Measurements from ENCODE around the gene AMIGO3.

The AMIGO3 gene

GRCh38 chr3:49671291-49672288 is 47.9 kb downstream of the AMIGO3 start:
- H3K27ac ChIP-seq (ENCODE audit: low read length): no peak overlapping the region
- no peaks in the 10 kb centered on the region for H3K27me3 ChIP-seq (ENCODE audit: low read depth, low read length)

GRCh38 chr3:49670940-49671290 is 48.6 kb downstream of the AMIGO3 start:
- H3K36me3 ChIP-seq (ENCODE audit: control insufficient read depth in 1 of 2, insufficient read depth in 2 of 2, low read length in 2 of 2): peaks cover 3 to 4% of the 10 kb centered on the region in 2 donors
- no peaks in the 10 kb centered on the region for H3K9me3 ChIP-seq (ENCODE audit: control insufficient read depth in 1 of 2, low read length in 2 of 2)
- H3K4me1 ChIP-seq (ENCODE audit: control insufficient read depth in 1 of 2, insufficient read depth in 2 of 2, low read length in 2 of 2): peaks cover 5 to 14% of the 10 kb centered on the region in 2 donors
- H3K27ac ChIP-seq (ENCODE audit: low read length): no peak overlapping the region
- no peak overlapping the region for H3K4me3 ChIP-seq (ENCODE audit: low read depth in 1 of 2, low read length in 2 of 2)
- no peaks in the 10 kb centered on the region for H3K27me3 ChIP-seq (ENCODE audit: low read depth, low read length)

More at GRCh38 chr3:49671291-49672288, 47.9 kb downstream of the AMIGO3 start:
- Histone ChIP-seq H3K4me3 (ENCODE audit: low read depth in 1 of 2, low read length in 2 of 2) (no peak overlapping the region), H3K36me3 (ENCODE audit: control insufficient read depth in 1 of 2, insufficient read depth in 2 of 2, low read length in 2 of 2) (peaks cover 6 to 11% of the 10 kb centered on the region in 2 donors), H3K4me1 (ENCODE audit: control insufficient read depth in 1 of 2, insufficient read depth in 2 of 2, low read length in 2 of 2) (peaks cover 5 to 14% of the 10 kb centered on the region in 2 donors), H3K9me3 (ENCODE audit: control insufficient read depth in 1 of 2, low read length in 2 of 2) (no peaks in the 10 kb centered on the region)

DNA sequence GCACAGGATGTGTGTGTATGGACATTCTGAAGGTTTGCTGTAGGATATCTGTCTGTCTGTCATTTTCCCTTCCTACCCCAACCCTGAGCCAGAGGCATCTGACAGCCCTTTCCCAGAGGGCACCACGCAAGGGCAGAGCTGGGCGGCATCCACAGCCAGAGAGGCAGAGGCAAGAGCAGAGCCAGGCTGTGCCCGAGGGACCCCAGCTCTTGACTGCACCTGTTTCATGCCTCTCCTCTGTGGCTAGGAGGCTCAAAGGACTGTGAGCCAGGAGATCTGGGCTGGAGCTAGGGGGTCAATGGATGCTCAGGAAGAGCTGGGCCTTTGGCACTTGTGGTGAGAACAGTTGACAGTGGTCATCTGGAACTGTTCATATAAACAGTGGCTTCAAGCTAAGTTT is 50.1 kb downstream of the AMIGO3 start:
- no peaks in the 10 kb centered on the region for H3K9me3 ChIP-seq (ENCODE audit: control insufficient read depth in 1 of 2, low read length in 2 of 2)
- no peaks in the 10 kb centered on the region for H3K36me3 ChIP-seq (ENCODE audit: control insufficient read depth in 1 of 2, insufficient read depth in 2 of 2, low read length in 2 of 2)
- H3K4me1 ChIP-seq (ENCODE audit: control insufficient read depth in 1 of 2, insufficient read depth in 2 of 2, low read length in 2 of 2): peaks cover 0 to 4% of the 10 kb centered on the region in 2 donors
- H3K4me3 ChIP-seq (ENCODE audit: low read depth in 1 of 2, low read length in 2 of 2): no peak overlapping the region
- H3K27me3 ChIP-seq (ENCODE audit: low read depth, low read length): no peaks in the 10 kb centered on the region
- no peak overlapping the region for H3K27ac ChIP-seq (ENCODE audit: low read length)

GRCh38 chr3:49668861-49669260 is 50.6 kb downstream of the AMIGO3 start:
- H3K27ac ChIP-seq (ENCODE audit: low read length): no peak overlapping the region
- peaks cover 0 to 4% of the 10 kb centered on the region in 2 donors for H3K4me1 ChIP-seq (ENCODE audit: control insufficient read depth in 1 of 2, insufficient read depth in 2 of 2, low read length in 2 of 2)
- H3K4me3 ChIP-seq (ENCODE audit: low read depth in 1 of 2, low read length in 2 of 2): no peak overlapping the region
- no peaks in the 10 kb centered on the region for H3K27me3 ChIP-seq (ENCODE audit: low read depth, low read length)
- H3K9me3 ChIP-seq (ENCODE audit: control insufficient read depth in 1 of 2, low read length in 2 of 2): no peaks in the 10 kb centered on the region
- H3K36me3 ChIP-seq (ENCODE audit: control insufficient read depth in 1 of 2, insufficient read depth in 2 of 2, low read length in 2 of 2): no peaks in the 10 kb centered on the region

DNA sequence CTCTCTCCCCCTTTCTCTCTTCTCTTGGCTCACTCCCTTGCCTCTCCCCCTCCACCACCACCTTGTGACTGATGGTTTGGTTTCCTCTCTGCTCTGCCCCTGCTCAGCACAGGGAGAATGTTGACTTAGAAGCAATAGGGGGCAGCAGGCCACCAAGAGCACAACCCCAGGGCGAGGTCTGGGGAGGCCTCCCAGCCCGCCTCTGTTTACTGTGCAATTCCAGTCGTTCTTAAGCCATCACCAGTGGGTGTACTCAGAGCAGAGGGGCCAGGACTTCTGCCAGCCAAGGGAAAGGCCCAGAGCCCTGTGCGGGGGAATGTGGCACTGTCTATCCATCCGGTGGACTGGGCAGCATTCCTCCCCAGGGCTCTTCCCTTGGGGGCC is 51.1 kb downstream of the AMIGO3 start:
- Histone ChIP-seq H3K27ac (ENCODE audit: low read length) (no peak overlapping the region), H3K9me3 (ENCODE audit: control insufficient read depth in 1 of 2, low read length in 2 of 2) (no peaks in the 10 kb centered on the region), H3K4me1 (ENCODE audit: control insufficient read depth in 1 of 2, insufficient read depth in 2 of 2, low read length in 2 of 2) (peaks cover 0 to 3% of the 10 kb centered on the region in 2 donors), H3K36me3 (ENCODE audit: control insufficient read depth in 1 of 2, insufficient read depth in 2 of 2, low read length in 2 of 2) (no peaks in the 10 kb centered on the region), H3K27me3 (ENCODE audit: low read depth, low read length) (no peaks in the 10 kb centered on the region), H3K4me3 (ENCODE audit: low read depth in 1 of 2, low read length in 2 of 2) (no peak overlapping the region)

DNA sequence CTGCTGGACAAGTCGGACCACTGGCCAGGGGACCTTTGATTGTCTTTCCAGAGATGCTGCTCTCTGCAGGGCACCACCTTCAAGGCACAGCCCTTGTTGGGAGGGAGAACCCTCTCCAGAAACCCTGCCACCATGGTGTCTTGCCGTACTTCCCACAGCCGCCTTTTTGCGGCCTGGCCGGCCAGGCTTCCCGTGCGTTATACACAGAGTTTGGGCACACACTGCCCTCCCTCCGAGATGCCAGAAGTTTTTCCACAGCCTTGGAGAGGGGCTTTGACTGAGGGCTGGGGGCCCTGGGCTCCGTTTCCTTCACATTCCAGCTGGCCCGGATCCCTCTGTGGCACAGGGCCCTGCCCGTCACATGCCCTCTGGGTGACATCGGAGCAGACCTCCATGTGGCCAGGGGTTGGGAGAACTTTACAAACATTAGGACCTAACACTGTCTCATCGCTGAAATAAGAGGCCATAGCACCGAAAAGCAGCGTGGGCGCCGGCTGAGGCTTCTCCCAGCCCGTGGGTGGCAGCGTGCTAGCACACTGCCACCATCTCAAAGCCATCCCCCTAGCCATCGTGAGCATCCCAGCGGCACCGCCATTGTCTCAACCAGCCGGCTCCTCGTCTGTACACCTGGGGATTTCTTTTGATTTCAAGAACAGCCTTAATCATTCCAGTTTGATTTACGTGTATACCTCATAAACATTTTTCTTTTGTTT is 51.6 kb downstream of the AMIGO3 start:
- Histone ChIP-seq H3K36me3 (ENCODE audit: control insufficient read depth in 1 of 2, insufficient read depth in 2 of 2, low read length in 2 of 2) (no peaks in the 10 kb centered on the region), H3K9me3 (ENCODE audit: control insufficient read depth in 1 of 2, low read length in 2 of 2) (no peaks in the 10 kb centered on the region), H3K27ac (ENCODE audit: low read length) (no peak overlapping the region), H3K4me1 (ENCODE audit: control insufficient read depth in 1 of 2, insufficient read depth in 2 of 2, low read length in 2 of 2) (no peaks in the 10 kb centered on the region), H3K27me3 (ENCODE audit: low read depth, low read length) (no peaks in the 10 kb centered on the region), H3K4me3 (ENCODE audit: low read depth in 1 of 2, low read length in 2 of 2) (no peak overlapping the region)

All from muscle layer of duodenum (tissue), 2 donors.